Kidney epithelial cell (primary cell): ENCODE measurements around the gene RNF4. TPM values are rescaled to one million over a fixed set of nuclear protein-coding genes. Genes with fewer than 3 reads are reported as not detected.

ENCODE experiments used
- DNase-seq: peaks from one replicate; pipeline ENCODE4 v3.0.0-alpha.2; 2010; ENCODE audit warnings: low read depth
- H3K27me3 ChIP-seq: 2 replicates; pipeline ENCODE4 v1.6.0; 2011; ENCODE audit warnings: low read length; ENCODE audit not compliant: control insufficient read depth, insufficient read depth
- H3K36me3 ChIP-seq: 2 replicates; pipeline ENCODE4 v1.5.1; 2011; ENCODE audit warnings: low read length; ENCODE audit not compliant: control insufficient read depth, insufficient read depth
- H3K4me3 ChIP-seq: 2 replicates; pipeline ENCODE4 v1.5.1; 2011; ENCODE audit warnings: low read depth, mild to moderate bottlenecking, control low read depth, low read length
- total RNA-seq: library from RNA; depleted of rRNA; stranded (reverse); fragments of >200 nt; gene quantifications from 2 replicates; pipeline ENCODE4 v1.2.3, GENCODE V29; 2015
- TF ChIP-seq, protein P1 (sequence below): IDR thresholded peaks from 2 replicates; pipeline ENCODE4 v1.5.1; 2011; ENCODE audit warnings: mild to moderate bottlenecking, moderate library complexity, low read length, control low read depth, inconsistent platforms; ENCODE audit not compliant: insufficient read depth, poor library complexity, severe bottlenecking

The RNF4 gene
- total RNA-seq, 1 donor from 2014 or later, result 88.7 TPM

DNA sequence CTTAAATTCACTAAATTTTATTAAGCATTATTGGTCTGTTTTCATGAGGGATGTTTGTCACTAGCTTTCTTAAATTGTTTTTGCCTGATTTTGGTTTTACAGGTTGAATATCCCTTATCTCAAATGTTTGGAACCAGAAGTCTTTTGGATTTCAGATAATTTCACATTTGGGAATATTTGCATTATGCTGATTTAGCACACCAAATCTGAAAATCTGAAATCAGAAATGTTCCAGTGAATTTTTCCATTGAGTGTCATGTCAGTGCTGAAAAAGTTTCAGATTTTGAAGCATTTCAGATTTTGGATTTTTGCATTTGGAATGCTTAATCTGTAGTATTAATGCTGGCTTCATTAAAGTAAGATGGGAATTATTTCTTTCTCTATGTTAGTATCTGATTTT is 82.2 kb downstream of the RNF4 start:
- DNase-seq, result no peak
- TF ChIP-seq, protein P1, sequence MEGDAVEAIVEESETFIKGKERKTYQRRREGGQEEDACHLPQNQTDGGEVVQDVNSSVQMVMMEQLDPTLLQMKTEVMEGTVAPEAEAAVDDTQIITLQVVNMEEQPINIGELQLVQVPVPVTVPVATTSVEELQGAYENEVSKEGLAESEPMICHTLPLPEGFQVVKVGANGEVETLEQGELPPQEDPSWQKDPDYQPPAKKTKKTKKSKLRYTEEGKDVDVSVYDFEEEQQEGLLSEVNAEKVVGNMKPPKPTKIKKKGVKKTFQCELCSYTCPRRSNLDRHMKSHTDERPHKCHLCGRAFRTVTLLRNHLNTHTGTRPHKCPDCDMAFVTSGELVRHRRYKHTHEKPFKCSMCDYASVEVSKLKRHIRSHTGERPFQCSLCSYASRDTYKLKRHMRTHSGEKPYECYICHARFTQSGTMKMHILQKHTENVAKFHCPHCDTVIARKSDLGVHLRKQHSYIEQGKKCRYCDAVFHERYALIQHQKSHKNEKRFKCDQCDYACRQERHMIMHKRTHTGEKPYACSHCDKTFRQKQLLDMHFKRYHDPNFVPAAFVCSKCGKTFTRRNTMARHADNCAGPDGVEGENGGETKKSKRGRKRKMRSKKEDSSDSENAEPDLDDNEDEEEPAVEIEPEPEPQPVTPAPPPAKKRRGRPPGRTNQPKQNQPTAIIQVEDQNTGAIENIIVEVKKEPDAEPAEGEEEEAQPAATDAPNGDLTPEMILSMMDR, result no peak
- H3K27me3 ChIP-seq, result no peaks in the 10 kb centered on the region
- H3K4me3 ChIP-seq, result no peak overlapping the region
- no peaks in the 10 kb centered on the region for H3K36me3 ChIP-seq

- H3K36me3 ChIP-seq, result no peaks in the 10 kb centered on the region
- TF ChIP-seq, protein P1, result no peak
- DNase-seq, result no peak
- H3K27me3 ChIP-seq, result no peaks in the 10 kb centered on the region
- H3K4me3 ChIP-seq, result no peak overlapping the region
These were observed 83.9 kb downstream of the RNF4 start for GRCh38 chr4:2552806-2553205.

DNA sequence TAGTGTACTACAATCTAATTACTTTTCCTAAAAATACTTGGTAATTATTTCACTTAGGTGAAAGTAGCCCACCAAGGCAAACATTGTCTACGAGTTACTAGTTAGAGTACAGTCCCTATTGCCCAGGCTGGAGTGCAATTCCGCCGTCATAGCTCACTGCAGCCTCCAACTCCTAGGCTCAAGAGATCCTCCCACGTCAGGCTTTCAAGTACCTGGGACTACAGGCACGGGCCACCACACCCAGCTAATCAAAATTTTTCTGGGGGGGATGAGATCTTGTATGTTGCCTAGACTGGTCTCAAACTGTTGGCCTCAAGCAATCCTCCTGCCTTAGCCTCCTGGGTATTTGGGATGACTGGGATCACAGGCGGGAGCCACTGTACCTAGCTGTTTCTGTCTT is 89.4 kb downstream of the RNF4 start:
- H3K4me3 ChIP-seq, result no peak overlapping the region
- no peaks in the 10 kb centered on the region for H3K27me3 ChIP-seq
- H3K36me3 ChIP-seq, result no peaks in the 10 kb centered on the region
- no peak for DNase-seq
- TF ChIP-seq, protein P1, result no peak

GRCh38 chr4:2560167-2560566 is 91.3 kb downstream of the RNF4 start:
- no peaks in the 10 kb centered on the region for H3K36me3 ChIP-seq

More at GRCh38 chr4:2560167-2560566, 91.3 kb downstream of the RNF4 start:
- no peak for DNase-seq
- H3K27me3 ChIP-seq, result no peaks in the 10 kb centered on the region
- no peak overlapping the region for H3K4me3 ChIP-seq
- TF ChIP-seq, protein P1, result no peak

Other genes with a start within 250 kb of the RNF4 start
- 9.2 and 13.3 TPM in 2 replicates for gene HAUS3, start 227.0 kb upstream of the RNF4 start, total RNA-seq
- 0.07 and 0.38 TPM in 2 replicates for gene POLN, start 227.0 kb upstream of the RNF4 start, total RNA-seq
- 31.8 and 36.7 TPM in 2 replicates for gene MXD4, start 207.0 kb upstream of the RNF4 start, total RNA-seq
- 2.0 and 5.7 TPM in 2 replicates for gene ZFYVE28, start 50.5 kb upstream of the RNF4 start, total RNA-seq
- gene CFAP99, start 50.2 kb upstream of the RNF4 start, total RNA-seq, result not detected in 2 replicates
- 19.8 and 22.0 TPM in 2 replicates for gene FAM193A, start 67.5 kb downstream of the RNF4 start, total RNA-seq